GM18519 (cell line): ENCODE data around the gene ZCCHC14.

Source experiments
- ATAC-seq: cut with Tn5 transposase; IDR thresholded peaks from one replicate; pipeline ENCODE4 v1.9.1; 2021; ENCODE audit warnings: mild to moderate bottlenecking, moderate library complexity; ENCODE audit not compliant: unreplicated experiment, low FRiP score

The ZCCHC14 gene

GRCh38 chr16:87459833-87460232, 33.0 kb downstream of the ZCCHC14 start:
- ATAC-seq: no peak

DNA sequence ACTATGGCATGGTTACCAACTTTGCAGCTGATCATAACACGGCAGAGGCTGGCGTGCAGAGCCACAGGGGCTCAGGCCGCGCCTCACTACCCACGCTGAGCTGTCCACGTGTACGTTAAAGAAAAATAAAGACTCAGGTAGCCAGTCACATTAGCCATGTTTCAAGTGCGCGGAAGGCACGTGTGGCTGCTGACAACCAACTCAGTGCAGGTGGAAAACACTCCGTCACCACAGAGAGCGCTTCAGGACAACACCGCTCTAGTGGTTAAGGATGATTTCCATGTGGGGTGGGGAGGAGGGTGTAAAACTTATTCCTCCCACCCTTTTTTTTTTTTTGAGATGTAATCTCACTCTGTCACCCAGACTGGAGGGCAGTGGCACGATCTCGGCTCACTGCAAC, 33.8 kb downstream of the ZCCHC14 start:
- no peak for ATAC-seq

GRCh38 chr16:87458424-87458915, 34.4 kb downstream of the ZCCHC14 start:
- ATAC-seq: no peak

- no peak for ATAC-seq
Observed at GRCh38 chr16:87457709-87458423, 35.0 kb downstream of the ZCCHC14 start.

GRCh38 chr16:87457061-87457611, 35.7 kb downstream of the ZCCHC14 start:
- ATAC-seq: no peak

- no peak for ATAC-seq
Observed at GRCh38 chr16:87454391-87454790, 38.4 kb downstream of the ZCCHC14 start.

- no peak for ATAC-seq
Observed at GRCh38 chr16:87453326-87453725, 39.5 kb downstream of the ZCCHC14 start.

DNA sequence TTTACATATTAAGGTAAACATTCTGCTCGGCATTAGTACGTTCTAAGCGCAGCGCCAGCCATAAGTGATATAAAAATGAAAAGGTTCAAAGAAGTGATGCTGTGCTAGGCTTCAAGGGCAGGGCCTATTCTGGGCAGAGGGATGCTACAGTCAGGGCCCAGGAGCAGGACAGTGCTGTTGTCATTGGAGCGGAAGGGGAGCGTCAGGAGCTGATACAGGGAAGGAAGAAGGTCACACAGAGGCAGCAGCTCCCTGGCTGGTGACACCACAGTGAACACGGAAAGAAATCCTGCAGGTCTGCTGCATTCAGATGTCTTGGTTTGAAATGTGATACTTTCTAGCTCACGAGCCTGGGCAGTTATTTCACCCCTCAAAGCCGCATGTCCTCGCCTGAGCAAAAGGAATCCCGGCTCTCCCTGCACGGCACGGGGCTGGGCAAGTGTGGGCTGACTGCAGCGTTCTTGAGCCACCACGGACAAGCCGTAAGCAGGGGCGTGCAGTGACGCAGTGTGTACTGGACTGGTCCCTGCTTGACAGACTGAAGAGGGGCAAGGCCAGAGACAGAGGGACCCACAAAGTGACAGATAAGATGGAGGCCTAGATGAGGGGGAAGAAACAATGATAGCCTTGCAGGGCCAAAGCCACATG, 41.1 kb downstream of the ZCCHC14 start:
- ATAC-seq: no peak

GRCh38 chr16:87448866-87449265, 44.0 kb downstream of the ZCCHC14 start:
- no peak for ATAC-seq

DNA sequence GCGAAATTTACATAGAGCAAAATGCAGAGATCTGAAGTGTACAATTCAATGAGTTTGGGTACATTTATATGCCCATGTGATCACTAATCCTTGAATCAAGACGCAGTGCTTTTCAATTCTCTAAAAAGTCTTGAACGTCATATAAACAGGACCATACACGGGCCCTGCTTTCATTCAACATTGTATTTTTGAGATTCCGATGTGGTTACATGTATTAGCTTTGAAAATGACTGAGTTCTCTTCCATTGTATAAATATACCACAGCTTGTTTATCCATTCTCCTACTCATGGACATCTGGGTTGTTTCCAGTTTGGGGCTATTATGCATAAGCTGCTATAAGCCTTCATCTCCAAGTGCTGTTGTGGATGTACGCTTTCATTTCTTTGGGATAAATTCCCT, 45.5 kb downstream of the ZCCHC14 start:
- no peak for ATAC-seq

DNA sequence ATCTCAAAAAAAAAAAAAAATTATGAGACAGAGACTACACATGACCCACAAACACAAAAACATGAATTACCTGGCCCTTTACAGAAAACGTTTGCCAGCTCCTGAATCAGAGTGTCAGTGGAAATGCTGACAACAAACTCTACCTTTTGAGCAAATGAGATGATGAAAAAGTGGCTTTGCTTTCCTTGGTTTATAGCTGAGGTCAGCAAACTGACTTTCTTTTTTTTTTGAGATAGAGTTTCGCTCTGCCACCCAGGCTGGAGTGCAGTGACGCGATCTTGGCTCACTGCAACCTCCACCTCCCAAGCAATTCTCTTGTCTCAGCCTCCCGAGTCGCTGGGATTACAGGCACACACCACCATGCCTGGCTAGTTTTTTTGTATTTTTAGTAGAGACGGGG, 46.3 kb downstream of the ZCCHC14 start:
- ATAC-seq: no peak

GRCh38 chr16:87445486-87445885, 47.3 kb downstream of the ZCCHC14 start:
- ATAC-seq: no peak

DNA sequence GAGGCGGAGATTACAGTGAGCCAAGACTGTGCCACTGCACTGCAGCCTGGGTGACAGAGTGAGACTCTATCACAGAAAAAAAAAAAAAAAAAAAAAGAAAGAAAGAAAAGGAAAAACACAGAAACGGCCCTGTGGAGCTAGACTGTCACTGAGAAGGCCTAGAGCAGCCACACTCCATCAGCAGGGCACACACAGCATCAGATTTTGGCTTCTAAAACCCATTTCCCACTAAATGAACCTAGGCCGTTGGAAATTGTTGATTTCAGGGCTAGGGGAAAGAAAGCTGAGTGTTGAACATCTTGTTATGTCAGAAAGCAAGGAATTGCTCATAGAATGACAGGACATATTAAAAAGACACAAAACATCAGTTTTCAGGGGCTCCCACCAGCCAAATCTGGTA, 48.9 kb downstream of the ZCCHC14 start:
- ATAC-seq: no peak

DNA sequence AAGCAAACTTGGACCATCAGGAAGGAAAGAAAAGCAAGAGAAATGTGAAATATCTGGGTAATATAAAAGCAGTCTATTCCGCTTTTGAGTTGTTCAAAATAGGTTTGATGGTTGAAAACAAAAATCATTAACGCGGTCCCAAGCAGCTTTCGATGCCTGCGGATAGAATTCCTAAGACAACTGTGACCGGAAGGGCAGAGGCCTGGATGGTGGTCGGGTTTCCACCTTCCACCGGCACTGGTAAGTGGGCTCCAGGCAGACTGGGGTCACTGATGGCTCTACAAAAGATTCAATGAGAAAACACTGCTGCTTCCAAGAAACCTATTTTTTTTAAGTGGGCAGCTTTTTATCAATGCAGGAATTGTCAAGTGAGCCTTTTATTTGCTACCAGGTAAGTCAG, 49.8 kb downstream of the ZCCHC14 start:
- ATAC-seq: no peak

- ATAC-seq: no peak
Observed at GRCh38 chr16:87442581-87442966, 50.2 kb downstream of the ZCCHC14 start.

- no peak for ATAC-seq
Observed at GRCh38 chr16:87441886-87442580, 50.8 kb downstream of the ZCCHC14 start.

GRCh38 chr16:87439926-87440325, 52.9 kb downstream of the ZCCHC14 start:
- ATAC-seq: no peak

DNA sequence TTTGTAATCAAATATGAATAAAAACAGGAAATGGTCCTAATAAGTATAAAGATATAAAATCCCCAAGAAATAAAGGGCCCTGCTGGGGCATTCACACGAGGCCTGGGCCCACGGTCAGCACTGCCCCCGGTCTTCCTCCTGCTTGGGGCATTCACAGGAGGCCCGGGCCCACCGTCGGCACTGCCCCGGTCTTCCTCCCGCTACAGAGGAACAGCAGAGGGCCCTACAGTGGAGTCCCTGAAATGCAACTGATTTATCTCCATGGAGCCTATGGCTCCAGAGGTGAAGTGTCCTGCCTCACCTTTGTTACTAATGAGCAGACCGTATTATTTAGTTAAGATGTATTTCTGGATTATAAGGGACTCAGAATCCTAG, 54.2 kb downstream of the ZCCHC14 start:
- ATAC-seq: no peak

- no peak for ATAC-seq
Observed at GRCh38 chr16:87437911-87438610, 54.8 kb downstream of the ZCCHC14 start.

GRCh38 chr16:87437327-87437726, 55.5 kb downstream of the ZCCHC14 start:
- ATAC-seq: no peak
